CD4-positive, alpha-beta T cell treated with Interferon gamma for 1 hour (primary cell): Measurements from ENCODE around the gene GGT5.
"Not testable (repeated sequence)": the region's sequence is repeated elsewhere in the genome, so short reads cannot be mapped to it uniquely, and the experiment has no call there.

Experiments used
- DNase-seq: peaks from one replicate; pipeline ENCODE4 v3.0.0-alpha.2; 2020

Gene GGT5

GRCh38 chr22:24259459-24259858 lies 14.6 kb upstream of the GGT5 start:
- peak; percentile 70 for DNase-seq

DNA sequence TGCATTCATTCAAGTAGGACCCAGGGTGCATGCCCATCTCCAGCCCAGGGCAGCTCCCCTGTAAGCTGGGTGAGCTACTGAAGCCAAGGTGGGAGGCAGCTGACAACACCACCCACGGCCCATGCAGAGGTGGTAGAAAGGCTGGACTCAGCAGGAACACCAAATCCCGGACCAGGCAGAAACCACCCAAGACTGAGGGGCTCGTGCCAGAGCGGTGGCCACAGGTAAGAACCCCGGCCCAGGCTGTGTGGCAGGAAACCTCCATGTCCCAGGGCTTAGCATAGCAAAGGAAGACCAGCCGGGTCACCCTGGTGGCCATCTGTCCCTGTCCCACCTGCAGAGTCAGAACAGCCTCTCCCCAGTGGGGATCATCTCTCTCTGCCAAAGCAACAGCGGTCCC lies 11.9 kb upstream of the GGT5 start:
- not testable (repeated sequence) for DNase-seq

- not testable (repeated sequence) for DNase-seq
Observed at GRCh38 chr22:24256136-24256535, 11.3 kb upstream of the GGT5 start.

GRCh38 chr22:24253126-24253525 lies 8.2 kb upstream of the GGT5 start:
- not testable (repeated sequence) for DNase-seq

GRCh38 chr22:24251286-24251685 lies 6.4 kb upstream of the GGT5 start:
- not testable (repeated sequence) for DNase-seq

GRCh38 chr22:24249413-24249812 lies 4.5 kb upstream of the GGT5 start:
- not testable (repeated sequence) for DNase-seq

GRCh38 chr22:24248611-24249010 lies 3.7 kb upstream of the GGT5 start:
- not testable (repeated sequence) for DNase-seq

DNA sequence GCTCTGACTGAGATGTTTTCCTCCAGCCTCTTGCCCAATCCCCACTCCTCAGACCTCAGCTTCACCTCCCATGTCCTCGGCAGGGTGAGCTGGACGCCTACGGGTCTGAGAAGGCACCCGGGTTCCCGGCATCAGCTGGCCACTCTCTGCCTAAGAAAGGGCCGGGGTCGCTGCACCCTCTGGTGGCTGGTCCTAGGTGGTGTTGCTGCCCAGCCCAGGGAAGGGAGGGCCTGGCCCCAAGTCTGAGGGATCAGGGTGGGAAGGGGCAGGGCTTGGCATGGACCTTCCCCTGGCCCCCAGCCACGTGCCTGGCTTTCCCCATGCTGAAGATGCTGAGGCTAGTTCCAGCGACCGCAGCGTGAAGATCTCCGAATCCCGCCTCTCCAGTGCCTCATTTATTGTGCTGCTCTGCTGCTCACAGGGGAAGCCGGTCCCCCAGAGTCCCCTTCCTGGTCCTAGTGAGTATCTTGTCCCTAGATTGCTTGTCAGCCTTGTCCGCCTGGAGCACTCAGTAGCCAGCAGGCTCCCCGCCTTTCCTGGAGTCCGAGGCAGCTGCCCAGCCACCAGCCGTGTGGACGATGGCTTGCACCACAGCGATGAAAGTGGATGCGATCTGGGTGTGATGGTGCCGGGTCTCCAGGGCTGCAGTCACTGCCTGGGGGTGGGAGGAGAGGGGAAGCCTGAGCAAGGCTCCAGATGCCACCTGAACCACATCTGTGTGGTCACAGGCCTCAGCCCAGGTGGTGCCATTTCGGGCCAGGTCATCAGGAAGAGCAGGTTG lies 2.9 kb upstream of the GGT5 start:
- peak; percentile 56 for DNase-seq

DNA sequence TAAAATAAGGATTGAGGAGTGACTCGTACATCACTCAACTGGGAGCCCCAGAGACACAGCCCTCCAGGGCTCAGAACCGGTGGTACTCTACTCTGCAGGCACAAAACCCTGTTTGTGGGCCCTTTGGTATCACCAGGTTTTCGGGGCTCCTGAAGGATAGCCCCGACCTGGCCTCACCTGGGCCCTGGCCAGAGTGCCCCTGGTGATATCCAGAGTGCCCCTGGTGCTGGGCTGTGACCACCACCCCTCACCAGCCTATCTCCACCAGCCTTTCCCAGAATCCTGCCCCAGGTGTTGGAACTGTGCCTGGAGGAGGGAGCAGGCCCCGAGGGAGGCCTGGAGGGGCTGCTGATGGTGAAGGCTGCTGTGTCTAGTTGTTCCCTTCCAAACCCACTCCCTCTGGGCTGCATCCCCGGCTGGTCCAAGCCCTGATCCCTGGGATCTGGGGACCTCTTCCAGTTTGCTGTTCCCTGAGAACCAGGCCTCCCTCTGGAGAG lies 2.2 kb upstream of the GGT5 start:
- no peak for DNase-seq

DNA sequence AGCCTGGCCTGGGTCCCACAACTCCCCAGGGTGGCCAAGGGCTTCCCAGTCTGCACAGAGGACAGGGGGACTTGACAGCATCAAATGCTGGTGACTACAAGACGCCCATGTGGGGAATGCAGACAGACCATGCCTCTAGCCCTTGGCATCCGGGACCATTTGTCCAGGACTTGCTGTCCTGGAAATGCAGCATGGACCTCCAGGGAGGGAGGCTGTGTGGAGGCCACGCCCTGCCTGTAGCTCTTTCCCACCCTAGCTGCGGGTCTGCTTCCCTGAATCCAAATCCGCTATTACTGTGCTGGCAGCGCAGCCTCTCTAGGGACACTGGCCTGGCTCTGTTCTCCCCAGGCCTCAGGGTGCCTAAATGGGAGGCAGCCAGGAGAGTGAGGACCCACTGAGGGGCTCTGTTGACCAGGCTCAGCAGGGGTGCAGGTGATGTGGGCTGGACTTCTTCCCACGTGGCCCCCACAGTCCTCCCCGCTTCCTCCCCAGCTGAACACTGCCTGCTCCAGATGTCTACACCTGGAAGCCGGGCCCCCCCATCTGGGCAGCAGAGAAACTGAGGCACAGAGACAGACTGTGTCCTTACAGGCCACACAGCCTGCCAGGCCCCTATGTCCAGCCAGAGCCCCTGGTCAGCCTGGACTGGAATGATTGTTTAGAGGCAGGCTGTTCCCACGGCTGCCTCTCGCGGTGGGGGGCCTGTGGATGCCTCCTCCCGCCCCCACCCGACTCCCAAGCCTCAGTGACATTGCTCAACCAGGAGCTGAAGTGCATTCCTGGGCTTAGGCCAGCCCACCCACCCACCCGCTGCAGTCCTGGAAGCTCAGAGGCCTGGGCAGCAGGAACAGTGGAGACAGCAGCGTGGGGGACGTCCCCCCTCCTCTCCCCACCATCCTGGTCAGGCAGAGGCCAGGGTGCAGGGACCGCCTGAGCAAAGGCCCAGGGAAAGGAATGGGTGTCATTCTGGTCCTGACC lies 991 bp upstream of the GGT5 start:
- not testable (repeated sequence) for DNase-seq

GRCh38 chr22:24244144-24244787 lies 616 bp downstream of the GGT5 start:
- no peak for DNase-seq

DNA sequence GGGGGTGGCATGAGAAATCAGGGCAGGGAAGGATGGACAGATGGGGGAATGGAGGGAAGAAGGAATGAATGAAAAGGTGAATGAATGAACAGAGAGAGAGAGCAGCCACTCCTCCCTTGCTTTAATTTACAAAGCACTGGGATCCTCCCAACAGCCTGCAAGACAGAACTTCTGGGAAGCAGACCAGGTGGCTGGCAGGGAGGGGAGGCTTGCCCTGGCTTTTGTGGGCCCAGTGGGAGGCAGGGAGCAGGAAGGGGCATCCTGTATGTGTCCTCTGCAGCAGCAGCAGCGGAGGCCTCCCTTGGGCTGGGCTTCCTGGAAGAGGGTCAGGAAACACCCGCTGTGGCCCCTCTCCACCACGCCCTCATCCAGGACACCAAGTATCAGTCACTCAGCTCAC lies 1.5 kb downstream of the GGT5 start:
- peak; percentile 11 for DNase-seq

GRCh38 chr22:24240985-24241692 lies 3.7 kb downstream of the GGT5 start:
- not testable (repeated sequence) for DNase-seq

DNA sequence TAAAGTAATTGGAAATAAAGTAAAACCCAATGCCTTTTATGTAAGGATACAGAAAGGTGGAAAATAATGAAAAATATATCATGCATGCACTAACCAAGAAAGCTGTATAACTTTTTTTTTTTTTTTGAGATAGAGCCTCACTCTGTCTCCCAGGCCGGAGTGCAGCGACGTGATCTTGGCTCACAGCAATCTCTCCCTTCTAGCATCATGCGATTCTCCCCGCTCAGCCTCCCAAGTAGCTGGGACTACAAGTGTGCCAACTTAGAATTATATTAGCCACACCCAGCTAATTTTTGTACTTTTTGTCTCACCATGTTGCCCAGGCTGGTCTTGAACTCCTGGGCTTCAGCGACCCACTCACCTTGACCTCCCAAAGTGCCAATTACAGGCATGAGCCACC lies 4.5 kb downstream of the GGT5 start:
- DNase-seq: no peak

GRCh38 chr22:24238101-24238694 lies 6.7 kb downstream of the GGT5 start:
- not testable (repeated sequence) for DNase-seq

GRCh38 chr22:24236656-24237055 lies 8.2 kb downstream of the GGT5 start:
- DNase-seq: no peak

DNA sequence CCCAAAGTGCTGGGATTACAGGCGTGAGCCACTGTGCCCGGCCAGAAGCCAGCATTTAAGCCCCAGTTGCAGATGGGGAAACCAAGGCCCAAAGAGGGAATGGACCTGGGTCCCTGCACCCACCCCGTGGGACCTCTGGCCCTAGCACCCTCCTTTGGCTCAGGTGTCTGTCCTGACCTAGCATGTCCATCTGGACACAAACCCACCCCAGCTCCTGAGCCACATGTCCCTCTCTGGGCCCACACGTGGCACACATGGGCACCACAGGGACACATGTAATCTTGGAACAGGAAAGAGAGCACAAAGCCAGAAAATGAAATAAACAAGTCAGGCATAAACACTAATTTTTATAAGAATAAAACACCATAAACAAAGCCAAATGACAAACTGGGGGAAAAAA lies 9.6 kb downstream of the GGT5 start:
- DNase-seq: no peak

DNA sequence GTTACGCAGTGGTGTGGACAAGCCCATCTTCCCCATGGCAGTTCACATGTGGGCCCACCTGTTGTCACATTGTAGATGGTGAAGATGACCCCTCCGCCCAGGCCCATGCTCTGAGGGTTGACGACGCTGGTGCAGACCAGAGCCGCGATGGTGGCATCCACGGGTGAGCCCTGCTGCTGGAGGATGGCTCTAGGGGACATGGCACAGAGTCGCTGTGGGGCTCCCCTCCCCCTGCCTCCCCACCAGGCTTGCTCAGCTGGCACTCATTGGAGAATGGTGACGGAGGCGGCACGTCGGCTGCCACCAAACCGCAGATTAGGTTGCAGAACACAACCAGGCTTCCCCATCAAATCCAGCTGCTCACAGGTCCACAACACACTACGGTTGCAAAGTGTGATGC lies 11.1 kb downstream of the GGT5 start:
- no peak for DNase-seq

DNA sequence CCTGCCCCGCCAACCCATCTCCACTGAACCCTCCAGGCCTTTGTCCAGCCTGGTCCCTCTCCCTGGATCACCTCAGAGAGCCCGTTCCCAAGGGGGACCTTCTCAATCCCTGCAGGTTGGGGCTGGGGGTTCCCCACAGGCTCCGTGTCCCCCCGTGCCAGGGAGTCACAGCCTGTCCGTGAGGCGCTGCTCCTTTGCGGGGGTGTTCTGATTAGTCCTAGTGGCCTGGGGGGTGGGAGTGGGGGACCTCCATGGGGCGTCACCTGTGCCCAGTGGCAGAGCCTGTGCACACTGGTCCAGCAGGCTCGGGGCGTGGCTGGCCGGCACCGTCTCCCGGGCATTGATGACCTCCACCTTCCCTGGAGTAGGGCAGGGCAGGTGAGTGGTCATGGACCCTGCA lies 11.6 kb downstream of the GGT5 start:
- no peak for DNase-seq

- no peak for DNase-seq
Observed at GRCh38 chr22:24232725-24233124, 12.2 kb downstream of the GGT5 start.

- DNase-seq: no peak
Observed at GRCh38 chr22:24232124-24232523, 12.8 kb downstream of the GGT5 start.

GRCh38 chr22:24231706-24232105 lies 13.2 kb downstream of the GGT5 start:
- no peak for DNase-seq
